SKM-1 (cell line): Measurements from ENCODE around the gene ELAC2.
"Not testable (repeated sequence)": the region's sequence is repeated elsewhere in the genome, so short reads cannot be mapped to it uniquely, and the experiment has no call there.

Source experiments
- DNase-seq: peaks from one replicate; lab custom pipeline; 2025; ENCODE audit not compliant: unreplicated experiment; lab: John Stamatoyannopoulos, UW

Gene ELAC2

GRCh38 chr17:12993631-12994030 is 24.2 kb downstream of the ELAC2 start:
- no peak for DNase-seq

- DNase-seq = no peak
Observed at GRCh38 chr17:12992676-12993075, 25.2 kb downstream of the ELAC2 start.

- no peak for DNase-seq
Observed at GRCh38 chr17:12990926-12991325, 26.9 kb downstream of the ELAC2 start.

- DNase-seq = no peak
Observed at GRCh38 chr17:12990041-12990808, 27.6 kb downstream of the ELAC2 start.

- DNase-seq = no peak
Observed at GRCh38 chr17:12987120-12987519, 30.7 kb downstream of the ELAC2 start.

- no peak for DNase-seq
Observed at GRCh38 chr17:12985431-12986293, 32.2 kb downstream of the ELAC2 start.

GRCh38 chr17:12983991-12984884 is 33.6 kb downstream of the ELAC2 start:
- DNase-seq = no peak

GRCh38 chr17:12982224-12982623 is 35.6 kb downstream of the ELAC2 start:
- DNase-seq = no peak

- DNase-seq = no peak
Observed at GRCh38 chr17:12979826-12980500, 37.9 kb downstream of the ELAC2 start.

GRCh38 chr17:12979246-12979645 is 38.6 kb downstream of the ELAC2 start:
- no peak for DNase-seq

- DNase-seq = not testable (repeated sequence)
Observed at GRCh38 chr17:12978787-12979186, 39.0 kb downstream of the ELAC2 start.

- no peak for DNase-seq
Observed at GRCh38 chr17:12977008-12977751, 40.6 kb downstream of the ELAC2 start.

GRCh38 chr17:12974005-12974531 is 43.8 kb downstream of the ELAC2 start:
- no peak for DNase-seq

- no peak for DNase-seq
Observed at GRCh38 chr17:12973496-12974004, 44.3 kb downstream of the ELAC2 start.

- DNase-seq = no peak
Observed at GRCh38 chr17:12967962-12968361, 49.9 kb downstream of the ELAC2 start.

- DNase-seq = no peak
Observed at GRCh38 chr17:12966413-12966812, 51.4 kb downstream of the ELAC2 start.

- DNase-seq = no peak
Observed at GRCh38 chr17:12965988-12966387, 51.8 kb downstream of the ELAC2 start.

- no peak for DNase-seq
Observed at GRCh38 chr17:12964840-12965239, 53.0 kb downstream of the ELAC2 start.

- no peak for DNase-seq
Observed at GRCh38 chr17:12964162-12964561, 53.7 kb downstream of the ELAC2 start.
